ENCODE results near the gene ZNF385D. TPM values are rescaled to one million over a fixed set of nuclear protein-coding genes. Genes with fewer than 3 reads are reported as not detected.

Gene ZNF385D
- total RNA-seq, 2 donors from 2014 or later, result 5.3 TPM; not detected in 1

DNA sequence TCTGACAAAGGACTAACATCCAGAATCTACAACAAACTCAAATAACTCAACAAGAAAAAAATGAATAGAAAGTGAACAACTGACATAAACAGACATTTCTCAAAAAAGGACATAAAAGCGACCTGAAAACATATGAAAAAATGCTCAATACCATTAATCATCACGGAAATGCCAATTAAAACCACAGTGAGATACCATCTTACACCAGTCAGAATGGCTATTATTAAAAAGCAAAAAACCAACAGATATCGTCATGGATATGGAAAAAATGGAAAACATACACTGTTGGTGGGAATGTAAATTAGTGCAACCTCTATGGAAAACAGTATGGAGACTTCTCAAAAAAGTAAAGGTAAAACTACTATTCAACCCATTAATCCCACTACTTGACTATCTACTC is 53.3 kb downstream of the ZNF385D start:
- Mint-ChIP-seq H3K4me3 (no peak overlapping the region), H3K4me1 (no peaks in the 10 kb centered on the region), H3K27me3 (no peaks in the 10 kb centered on the region), H3K27ac (no peak overlapping the region), H3K36me3 (ENCODE audit: low read depth) (no peaks in the 10 kb centered on the region)
- ATAC-seq (no peak), DNase-seq (no peak)
- no peaks in the 10 kb centered on the region for H3K9me3 ChIP-seq (ENCODE audit: control insufficient read depth, low read length, poor library complexity, severe bottlenecking)

DNA sequence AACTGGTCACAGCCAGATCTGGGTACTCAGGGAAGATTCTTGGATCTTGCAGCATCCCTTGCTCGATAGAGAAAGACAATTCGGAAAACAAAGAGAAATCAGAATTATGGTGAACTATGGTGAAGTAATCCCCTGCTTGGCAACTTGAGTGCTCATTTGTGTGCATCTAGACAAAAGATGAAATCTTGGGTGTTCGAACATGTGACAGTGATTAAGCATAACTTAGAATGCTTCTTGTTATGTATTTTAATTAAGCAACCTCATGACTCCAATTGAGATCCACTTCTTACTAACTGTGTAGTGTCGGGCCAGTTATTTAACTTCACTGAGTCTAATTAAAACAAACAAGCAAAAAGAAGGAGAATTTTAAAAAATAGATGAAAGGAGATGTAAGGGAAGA is 56.5 kb downstream of the ZNF385D start:
- Mint-ChIP-seq H3K27ac (no peak overlapping the region), H3K4me3 (no peak overlapping the region), H3K4me1 (no peaks in the 10 kb centered on the region), H3K36me3 (ENCODE audit: low read depth) (no peaks in the 10 kb centered on the region), H3K27me3 (no peaks in the 10 kb centered on the region)
- ATAC-seq (no peak), DNase-seq (no peak)
- no peaks in the 10 kb centered on the region for H3K9me3 ChIP-seq (ENCODE audit: control insufficient read depth, low read length, poor library complexity, severe bottlenecking)

DNA sequence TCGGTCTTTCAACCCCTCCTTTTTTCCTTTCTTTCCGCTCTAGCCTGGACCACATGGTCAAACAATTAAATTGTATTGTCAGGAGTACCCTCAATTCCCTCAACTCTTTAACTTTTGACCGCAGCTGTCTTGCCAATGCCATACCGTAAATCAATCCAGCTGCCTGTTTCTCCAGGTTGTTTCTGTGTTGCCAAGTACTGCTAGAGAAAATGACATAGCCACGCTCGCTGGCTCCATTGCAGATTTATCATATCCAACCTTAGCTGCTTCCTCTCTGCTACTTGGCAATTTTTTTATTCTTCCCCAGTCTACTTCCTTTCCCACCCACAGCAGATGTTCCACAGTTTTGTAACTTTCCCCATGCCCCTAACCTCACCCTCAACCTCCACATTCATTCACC is 60.0 kb downstream of the ZNF385D start:
- no peaks in the 10 kb centered on the region for H3K27me3 Mint-ChIP-seq
- no peaks in the 10 kb centered on the region for H3K4me1 Mint-ChIP-seq
- no peak overlapping the region for H3K4me3 Mint-ChIP-seq
- H3K36me3 Mint-ChIP-seq (ENCODE audit: low read depth), result no peaks in the 10 kb centered on the region
- H3K27ac Mint-ChIP-seq, result no peak overlapping the region
- no peaks in the 10 kb centered on the region for H3K9me3 ChIP-seq (ENCODE audit: control insufficient read depth, low read length, poor library complexity, severe bottlenecking)
- DNase-seq, result no peak
- ATAC-seq, result no peak

DNA sequence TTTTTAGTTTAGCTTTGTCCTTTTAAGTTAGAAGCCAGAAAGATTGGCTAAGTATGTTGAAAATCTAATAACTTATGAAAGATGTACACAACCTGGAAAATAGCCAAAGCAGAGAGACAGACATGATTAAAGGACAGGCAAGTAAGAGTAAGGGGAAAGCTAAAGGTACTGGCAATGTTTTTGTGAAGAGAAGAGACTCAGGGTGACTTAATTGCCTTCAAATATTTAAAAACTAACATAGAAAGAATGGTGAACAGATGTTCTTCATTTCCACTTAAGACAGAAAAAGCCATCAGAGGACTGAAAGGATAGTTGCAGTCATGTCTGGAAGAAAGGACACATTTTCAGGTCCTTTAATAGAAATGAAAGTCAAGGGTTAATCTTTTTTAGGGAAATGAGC is 68.8 kb downstream of the ZNF385D start:
- ATAC-seq, result no peak
- Mint-ChIP-seq H3K27me3 (no peaks in the 10 kb centered on the region), H3K4me1 (no peaks in the 10 kb centered on the region), H3K27ac (no peak overlapping the region), H3K4me3 (no peak overlapping the region), H3K36me3 (ENCODE audit: low read depth) (no peaks in the 10 kb centered on the region)
- DNase-seq, result no peak
- H3K9me3 ChIP-seq (ENCODE audit: control insufficient read depth, low read length, poor library complexity, severe bottlenecking), result no peaks in the 10 kb centered on the region

DNA sequence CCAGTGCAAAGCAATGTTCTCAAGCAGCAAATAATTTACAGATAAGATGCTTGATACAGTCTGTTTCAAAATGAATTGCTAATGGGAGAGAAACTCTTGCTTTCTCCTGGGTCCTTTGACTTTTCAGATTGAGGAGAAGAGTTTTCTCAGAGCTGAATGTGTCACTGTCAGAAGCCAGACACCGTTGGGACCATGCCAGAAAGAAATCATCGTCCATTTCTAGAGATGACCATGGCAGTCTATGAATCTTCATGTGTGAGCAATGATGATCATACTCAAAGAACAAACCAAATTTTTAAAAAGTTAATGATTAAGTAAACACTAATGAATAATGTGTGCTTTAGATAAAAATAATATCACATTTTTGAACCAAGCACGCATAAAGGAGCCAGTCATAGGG is 77.6 kb downstream of the ZNF385D start:
- no peaks in the 10 kb centered on the region for H3K9me3 ChIP-seq (ENCODE audit: control insufficient read depth, low read length, poor library complexity, severe bottlenecking)
- no peaks in the 10 kb centered on the region for H3K27me3 Mint-ChIP-seq
- H3K4me1 Mint-ChIP-seq, result no peaks in the 10 kb centered on the region
- no peak for ATAC-seq
- H3K4me3 Mint-ChIP-seq, result no peak overlapping the region
- H3K27ac Mint-ChIP-seq, result no peak overlapping the region
- DNase-seq, result no peak
- H3K36me3 Mint-ChIP-seq (ENCODE audit: low read depth), result no peaks in the 10 kb centered on the region

DNA sequence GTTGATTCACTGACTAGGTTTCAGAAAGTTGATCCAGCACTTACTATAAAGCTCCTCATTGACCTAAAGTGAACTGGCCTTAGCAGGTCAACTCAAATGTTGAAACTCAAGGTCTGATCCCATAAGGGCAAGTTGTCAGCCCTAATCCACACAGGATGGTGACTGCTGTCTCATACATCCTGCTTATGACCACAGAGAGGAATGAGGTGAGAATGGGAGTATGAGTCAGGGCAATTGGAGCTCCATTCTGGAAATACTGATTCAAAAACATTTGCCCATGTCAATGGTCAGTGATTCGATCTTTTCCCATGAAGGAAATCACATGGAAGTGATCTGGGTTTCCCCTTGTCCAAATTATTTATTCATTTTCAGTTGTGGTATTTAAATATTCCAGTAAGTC is 78.7 kb downstream of the ZNF385D start:
- DNase-seq (no peak), ATAC-seq (no peak)
- H3K9me3 ChIP-seq (ENCODE audit: control insufficient read depth, low read length, poor library complexity, severe bottlenecking), result no peaks in the 10 kb centered on the region
- H3K4me3 Mint-ChIP-seq, result no peak overlapping the region
- H3K27ac Mint-ChIP-seq, result no peak overlapping the region
- no peaks in the 10 kb centered on the region for H3K27me3 Mint-ChIP-seq
- no peaks in the 10 kb centered on the region for H3K4me1 Mint-ChIP-seq
- no peaks in the 10 kb centered on the region for H3K36me3 Mint-ChIP-seq (ENCODE audit: low read depth)

DNA sequence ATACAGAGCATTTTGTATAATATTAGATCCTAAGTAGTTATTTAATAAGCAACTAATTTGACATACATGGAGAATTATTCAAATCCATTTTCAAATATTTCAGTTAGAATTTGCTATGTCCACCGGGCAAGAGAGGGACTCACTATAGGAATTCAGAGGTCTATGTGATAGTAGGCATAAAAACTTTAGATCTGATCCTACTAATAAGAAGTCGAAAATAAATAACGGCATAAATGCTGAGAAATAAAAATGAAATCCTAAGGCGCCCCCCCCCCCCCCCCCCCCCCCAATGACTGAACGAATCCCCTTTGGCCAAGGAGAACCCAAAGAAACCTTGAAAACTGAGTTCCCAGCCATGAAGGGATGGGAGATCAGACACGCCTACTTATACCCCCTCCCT is 80.6 kb downstream of the ZNF385D start:
- DNase-seq (no peak), ATAC-seq (no peak)
- Mint-ChIP-seq H3K27ac (no peak overlapping the region), H3K27me3 (no peaks in the 10 kb centered on the region), H3K4me1 (no peaks in the 10 kb centered on the region), H3K36me3 (ENCODE audit: low read depth) (no peaks in the 10 kb centered on the region), H3K4me3 (no peak overlapping the region)
- no peaks in the 10 kb centered on the region for H3K9me3 ChIP-seq (ENCODE audit: control insufficient read depth, low read length, poor library complexity, severe bottlenecking)

DNA sequence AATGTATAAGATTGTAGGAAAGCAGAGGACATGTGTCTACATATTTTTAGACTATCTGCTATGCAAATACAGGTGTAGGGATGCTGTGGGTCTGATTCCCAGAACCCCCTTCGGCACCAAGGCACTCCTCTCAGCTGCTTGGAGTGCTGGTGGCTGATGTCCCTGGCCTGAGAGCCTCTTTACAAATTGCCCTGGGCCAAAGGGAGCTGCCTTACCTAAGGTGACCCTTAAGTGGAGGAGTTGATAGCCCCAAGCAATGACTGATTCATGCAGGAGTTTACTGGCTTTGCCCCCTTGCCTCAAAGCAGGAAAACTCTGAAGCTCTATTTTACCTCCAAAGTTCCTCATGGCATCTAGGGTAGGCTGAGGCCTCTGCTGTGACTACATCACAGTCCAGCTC is 83.0 kb downstream of the ZNF385D start:
- no peak for ATAC-seq
- Mint-ChIP-seq H3K4me1 (no peaks in the 10 kb centered on the region), H3K27me3 (no peaks in the 10 kb centered on the region), H3K27ac (no peak overlapping the region), H3K36me3 (ENCODE audit: low read depth) (no peaks in the 10 kb centered on the region), H3K4me3 (no peak overlapping the region)
- no peaks in the 10 kb centered on the region for H3K9me3 ChIP-seq (ENCODE audit: control insufficient read depth, low read length, poor library complexity, severe bottlenecking)
- no peak for DNase-seq

DNA sequence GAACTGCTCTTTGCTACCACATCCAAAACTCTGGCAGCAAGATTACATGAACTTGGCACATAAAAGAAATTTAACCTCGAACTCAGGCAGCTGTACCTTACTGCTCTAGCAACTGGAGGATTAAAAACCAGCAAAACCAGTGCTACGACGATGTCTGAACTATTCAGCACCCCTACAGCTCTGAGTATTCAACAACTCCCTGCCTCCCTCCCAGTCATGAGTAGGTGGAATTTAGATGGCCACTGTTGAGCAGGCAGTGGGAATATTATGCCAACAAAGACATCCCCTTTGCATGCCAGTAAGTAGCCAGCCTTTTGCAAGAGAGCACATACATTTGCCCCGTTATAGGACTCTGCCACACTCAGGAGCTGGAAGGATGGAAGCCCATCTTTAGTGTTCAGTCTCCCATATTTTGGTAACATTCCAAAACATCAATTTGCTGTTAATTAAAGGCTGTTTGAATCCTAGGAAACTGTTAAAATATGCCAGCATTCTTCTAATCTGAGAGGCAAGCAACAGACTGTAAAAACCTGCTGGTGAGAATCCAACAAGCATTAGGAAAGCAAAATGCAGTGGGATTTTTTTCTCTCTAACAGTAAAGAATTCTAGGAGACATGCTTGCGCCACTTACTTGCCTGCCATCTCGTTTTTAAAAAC is 85.4 kb downstream of the ZNF385D start:
- no peaks in the 10 kb centered on the region for H3K9me3 ChIP-seq (ENCODE audit: control insufficient read depth, low read length, poor library complexity, severe bottlenecking)
- Mint-ChIP-seq H3K36me3 (ENCODE audit: low read depth) (no peaks in the 10 kb centered on the region), H3K4me3 (no peak overlapping the region), H3K27me3 (no peaks in the 10 kb centered on the region), H3K4me1 (no peaks in the 10 kb centered on the region), H3K27ac (no peak overlapping the region)
- no peak for ATAC-seq
- DNase-seq, result no peak

DNA sequence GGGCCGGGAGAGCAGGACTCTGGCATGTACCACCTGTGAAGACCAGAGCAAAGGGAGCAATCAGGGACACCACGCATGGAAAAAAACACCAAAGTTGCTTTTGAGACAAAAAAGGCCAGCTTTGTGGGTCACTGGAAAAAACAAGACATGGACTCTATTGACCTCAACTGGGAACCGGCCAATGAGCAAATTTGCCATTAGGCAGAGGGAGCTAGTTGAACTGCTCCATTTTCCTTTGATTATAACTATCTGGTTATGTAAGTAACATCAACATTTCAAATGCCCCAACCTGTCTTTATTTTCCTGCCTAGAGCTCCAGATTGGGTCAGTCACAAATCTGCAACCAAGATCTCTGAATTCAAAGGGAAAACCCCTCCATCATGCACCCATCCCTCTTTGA is 86.0 kb downstream of the ZNF385D start:
- Mint-ChIP-seq H3K36me3 (ENCODE audit: low read depth) (no peaks in the 10 kb centered on the region), H3K4me3 (no peak overlapping the region), H3K4me1 (no peaks in the 10 kb centered on the region), H3K27me3 (no peaks in the 10 kb centered on the region), H3K27ac (no peak overlapping the region)
- ATAC-seq (no peak), DNase-seq (no peak)
- no peaks in the 10 kb centered on the region for H3K9me3 ChIP-seq (ENCODE audit: control insufficient read depth, low read length, poor library complexity, severe bottlenecking)

DNA sequence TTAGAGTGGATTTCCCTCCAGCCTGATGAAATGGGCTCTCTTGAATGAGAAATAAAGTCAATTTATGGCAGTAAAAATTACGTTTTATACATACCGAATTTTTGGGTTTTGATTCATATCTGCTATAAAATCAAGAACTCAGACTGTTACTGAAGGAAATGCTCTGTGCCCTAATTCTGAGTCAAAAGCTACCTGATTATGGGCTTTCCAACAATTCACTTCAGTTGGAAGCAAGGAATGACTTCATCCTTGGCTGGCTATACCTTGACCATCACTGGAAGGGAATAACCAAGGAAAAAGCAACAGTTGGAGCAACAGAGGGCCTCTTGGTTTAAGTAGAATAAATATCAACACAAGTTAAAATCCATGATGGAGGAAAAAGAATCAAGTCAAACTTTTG is 88.6 kb downstream of the ZNF385D start:
- no peak for DNase-seq
- Mint-ChIP-seq H3K27me3 (no peaks in the 10 kb centered on the region), H3K36me3 (ENCODE audit: low read depth) (no peaks in the 10 kb centered on the region), H3K27ac (no peak overlapping the region), H3K4me3 (no peak overlapping the region), H3K4me1 (no peaks in the 10 kb centered on the region)
- no peaks in the 10 kb centered on the region for H3K9me3 ChIP-seq (ENCODE audit: control insufficient read depth, low read length, poor library complexity, severe bottlenecking)
- no peak for ATAC-seq

DNA sequence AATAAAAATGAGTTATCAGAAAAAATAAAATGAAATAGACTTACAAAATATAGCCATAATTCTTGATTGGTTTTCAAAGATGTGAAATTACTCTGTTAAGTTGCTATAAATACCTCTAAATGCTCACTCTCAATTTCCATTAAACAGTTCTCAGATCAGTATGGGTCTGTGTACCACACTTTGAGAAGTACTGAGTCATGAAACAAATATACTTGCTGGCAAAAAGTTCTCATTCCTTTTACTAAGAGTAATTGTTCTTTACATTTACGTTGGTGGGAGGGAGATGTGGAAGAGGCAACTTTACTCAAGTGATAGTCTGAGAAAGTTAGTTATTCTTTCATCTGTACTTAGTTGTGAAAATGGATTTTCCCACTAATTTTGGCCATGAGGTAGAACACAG is 96.3 kb downstream of the ZNF385D start:
- H3K4me3 Mint-ChIP-seq, result no peak overlapping the region
- H3K36me3 Mint-ChIP-seq (ENCODE audit: low read depth), result no peaks in the 10 kb centered on the region
- DNase-seq (no peak), ATAC-seq (no peak)
- no peaks in the 10 kb centered on the region for H3K4me1 Mint-ChIP-seq
- no peaks in the 10 kb centered on the region for H3K9me3 ChIP-seq (ENCODE audit: control insufficient read depth, low read length, poor library complexity, severe bottlenecking)
- no peak overlapping the region for H3K27ac Mint-ChIP-seq
- no peaks in the 10 kb centered on the region for H3K27me3 Mint-ChIP-seq

DNA sequence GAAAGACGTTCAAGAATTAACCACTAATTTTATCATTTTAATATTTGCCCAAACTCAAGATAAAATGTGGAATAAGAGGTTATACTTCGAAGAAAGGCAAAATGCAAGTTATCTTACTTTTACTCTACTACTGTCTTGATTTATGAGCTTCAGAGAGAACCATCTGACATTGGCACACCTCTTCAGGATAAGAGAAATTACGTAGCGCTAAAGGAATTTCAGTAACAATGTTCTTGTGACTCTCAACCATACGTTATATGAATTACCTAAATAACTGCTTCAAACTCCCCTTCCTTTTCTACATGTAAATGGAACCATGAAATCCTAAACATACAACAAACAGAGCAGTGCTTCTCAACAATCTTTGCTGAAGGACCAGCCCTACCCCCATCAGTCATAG is 96.8 kb downstream of the ZNF385D start:
- no peaks in the 10 kb centered on the region for H3K27me3 Mint-ChIP-seq
- H3K9me3 ChIP-seq (ENCODE audit: control insufficient read depth, low read length, poor library complexity, severe bottlenecking), result no peaks in the 10 kb centered on the region
- H3K27ac Mint-ChIP-seq, result no peak overlapping the region
- no peaks in the 10 kb centered on the region for H3K36me3 Mint-ChIP-seq (ENCODE audit: low read depth)
- H3K4me3 Mint-ChIP-seq, result no peak overlapping the region
- ATAC-seq (no peak), DNase-seq (no peak)
- H3K4me1 Mint-ChIP-seq, result no peaks in the 10 kb centered on the region

DNA sequence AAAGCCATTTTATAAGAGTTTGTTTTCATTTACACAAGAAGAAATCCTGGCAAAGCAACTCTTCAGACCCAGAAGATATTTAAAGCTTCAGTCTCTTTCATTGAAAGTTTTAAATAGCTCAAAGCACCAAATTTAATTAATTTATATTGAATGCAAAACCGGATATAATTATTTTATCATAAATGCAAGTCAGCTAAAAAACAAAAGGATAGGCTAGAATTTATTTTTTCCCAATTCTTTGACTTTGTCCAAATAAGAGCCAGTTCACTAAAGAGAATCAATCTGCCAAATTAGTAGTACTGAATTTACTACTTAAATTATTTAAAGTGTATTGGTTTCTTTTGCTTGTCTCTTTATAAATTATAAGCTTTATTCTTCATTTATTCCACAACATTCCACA is 101.5 kb downstream of the ZNF385D start:
- H3K27ac Mint-ChIP-seq, result no peak overlapping the region
- ATAC-seq, result no peak
- H3K36me3 Mint-ChIP-seq (ENCODE audit: low read depth), result no peaks in the 10 kb centered on the region
- H3K9me3 ChIP-seq (ENCODE audit: control insufficient read depth, low read length, poor library complexity, severe bottlenecking), result no peaks in the 10 kb centered on the region
- H3K27me3 Mint-ChIP-seq, result no peaks in the 10 kb centered on the region
- DNase-seq, result no peak
- H3K4me3 Mint-ChIP-seq, result no peak overlapping the region
- no peaks in the 10 kb centered on the region for H3K4me1 Mint-ChIP-seq
